ENCODE results near the gene SPCS1.
"Not testable (repeated sequence)": the region's sequence is repeated elsewhere in the genome, so short reads cannot be mapped to it uniquely, and the experiment has no call there.

Gene SPCS1

DNA sequence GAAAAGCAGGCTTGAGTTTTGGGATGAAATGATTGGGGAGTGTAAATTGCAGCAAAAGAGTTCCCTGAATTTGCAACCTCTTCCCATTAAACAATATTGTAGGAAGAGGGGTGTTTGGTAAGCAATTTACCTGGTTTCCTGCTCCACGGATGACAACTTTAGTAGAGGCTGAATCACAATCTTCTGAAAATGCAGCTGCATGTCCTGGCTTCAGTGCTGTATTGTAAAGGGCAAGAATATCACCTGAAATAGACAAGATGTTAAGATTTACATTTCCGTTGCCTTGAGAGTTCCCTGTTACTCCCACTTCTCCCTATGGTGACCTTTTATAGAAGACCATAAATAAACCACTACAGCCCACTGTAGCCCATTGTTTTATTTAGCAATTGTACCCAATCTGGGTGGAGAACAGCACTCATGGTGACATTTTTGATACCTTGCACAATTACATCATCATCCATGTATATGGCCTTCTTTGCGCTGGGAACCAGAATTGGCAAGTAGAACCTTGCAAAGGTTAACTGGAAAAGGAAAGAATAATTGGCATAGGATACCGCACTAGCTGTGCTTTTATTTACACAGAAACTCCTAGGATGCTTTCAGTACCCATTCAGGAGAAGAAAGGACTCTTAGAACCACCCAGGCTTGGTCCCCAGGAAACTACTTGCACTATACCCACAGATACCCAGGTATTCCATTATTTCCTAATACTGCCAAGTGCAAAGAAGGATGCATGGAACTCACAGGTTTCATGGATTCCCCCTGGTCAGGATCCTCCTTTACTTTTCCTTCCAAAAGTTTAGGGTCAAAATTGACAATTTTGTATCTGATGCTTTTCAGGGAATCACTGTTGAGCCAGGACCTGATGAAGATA, 9.9 kb upstream of the SPCS1 start:
- no peak for DNase-seq

DNA sequence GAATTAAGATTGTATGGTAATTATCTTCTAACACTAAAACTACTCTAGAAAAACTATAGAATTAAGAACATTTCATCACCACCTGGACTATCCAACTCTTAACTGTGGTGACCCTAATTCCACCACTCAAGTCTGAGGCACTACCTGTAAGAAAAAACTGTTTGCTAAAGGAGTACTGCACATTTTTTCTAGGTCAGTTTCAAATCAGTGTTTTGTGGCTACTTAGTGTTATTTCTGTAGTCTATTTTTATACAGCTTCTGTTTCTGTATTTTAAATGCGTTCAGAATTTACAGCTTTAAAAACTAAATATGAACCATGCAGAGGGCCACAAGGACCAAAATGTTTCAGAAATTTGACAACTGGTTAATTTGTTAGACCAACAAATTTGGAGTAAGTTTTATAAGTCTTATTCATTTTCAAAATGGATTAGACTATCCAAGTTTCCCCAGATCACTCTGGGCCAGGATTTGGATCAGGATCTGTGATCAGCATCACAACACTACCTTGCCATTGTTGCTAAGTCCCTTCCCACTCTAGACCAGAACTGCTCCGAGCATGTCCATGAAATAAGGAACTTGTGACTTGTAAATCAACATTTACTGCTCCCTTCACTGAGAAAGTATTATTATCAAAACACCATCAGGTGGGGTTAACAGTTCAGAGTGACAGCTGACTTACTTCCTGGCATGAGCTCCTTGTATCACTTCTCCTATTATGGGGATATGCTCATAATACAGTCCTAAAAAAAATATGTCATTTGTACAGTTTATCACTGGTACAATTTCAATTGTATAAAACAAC, 8.9 kb upstream of the SPCS1 start:
- no peak for DNase-seq

DNA sequence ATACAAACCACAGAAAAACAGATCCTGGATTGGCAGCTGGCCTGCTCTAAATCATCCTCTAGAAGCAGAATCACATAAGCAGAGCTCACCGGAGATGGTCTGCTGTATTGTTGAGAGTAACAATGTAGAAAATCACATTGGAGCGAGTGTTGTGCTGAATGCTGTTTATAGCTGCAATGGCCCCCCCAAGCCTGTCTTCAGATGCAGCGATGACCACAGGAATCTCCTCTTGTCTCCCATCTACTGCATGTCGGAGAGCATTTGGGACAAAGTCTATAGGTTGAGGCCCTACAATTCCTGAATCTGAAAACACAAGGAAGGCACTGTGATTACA, 8.3 kb upstream of the SPCS1 start:
- DNase-seq, result no peak

DNA sequence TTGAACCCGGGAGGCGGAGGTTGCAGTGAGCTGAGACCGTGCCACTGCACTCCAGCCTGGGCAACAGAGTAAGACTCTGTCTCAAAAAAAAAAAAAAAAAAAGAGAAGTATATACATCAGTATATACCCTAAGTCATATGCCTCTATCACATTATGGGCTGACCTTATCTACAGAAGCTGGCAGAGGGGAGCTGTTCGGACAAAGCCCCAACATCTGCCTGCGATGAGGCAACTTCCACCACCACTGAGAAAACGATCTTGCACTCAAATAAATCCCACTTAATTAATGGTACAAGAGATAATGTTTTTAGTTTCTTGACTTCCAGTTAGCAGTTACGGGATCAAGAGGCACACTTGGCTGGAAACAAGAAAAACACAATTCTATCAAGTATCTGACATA, 2.6 kb upstream of the SPCS1 start:
- no peak for DNase-seq

DNA sequence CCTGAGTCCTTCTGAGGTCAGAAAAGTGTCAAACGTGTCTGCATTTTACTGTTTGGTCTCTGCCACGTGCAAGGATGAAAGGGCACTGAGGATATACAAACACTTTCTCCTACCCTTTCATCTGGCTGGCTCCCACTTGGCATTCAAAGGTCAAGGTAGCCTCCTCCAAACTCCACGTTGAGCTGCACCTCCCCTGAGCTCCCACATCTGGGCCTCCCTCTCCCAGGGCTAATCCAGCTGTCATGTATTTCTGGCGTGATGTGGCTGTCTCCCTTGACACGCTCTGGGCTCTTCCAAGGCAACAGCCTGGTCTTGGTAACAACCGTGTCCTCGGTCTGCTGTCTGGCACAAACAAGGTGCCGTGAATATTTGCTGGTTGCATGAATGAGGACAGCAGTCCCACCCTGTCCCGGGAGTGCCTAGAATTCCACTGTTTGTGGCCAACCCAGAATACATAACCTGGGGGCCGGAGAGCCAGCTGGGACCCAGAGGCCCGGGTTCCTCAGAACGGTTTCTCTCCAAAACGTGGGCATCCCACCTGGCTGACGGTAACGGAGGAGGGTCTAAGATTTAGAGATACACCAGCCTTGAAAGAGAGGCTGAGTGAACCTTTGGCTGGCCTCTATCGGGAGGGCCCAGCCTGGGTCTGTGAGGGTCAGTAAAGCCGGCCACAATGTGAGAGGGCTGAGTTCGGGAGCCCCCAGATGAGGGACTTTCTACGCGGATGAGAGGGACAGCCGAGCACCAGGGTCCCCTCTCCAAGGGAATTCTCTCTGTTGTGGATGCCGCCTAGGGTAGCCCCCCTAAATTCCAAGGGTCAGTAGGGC, 1.1 kb upstream of the SPCS1 start:
- DNase-seq, result no peak

DNA sequence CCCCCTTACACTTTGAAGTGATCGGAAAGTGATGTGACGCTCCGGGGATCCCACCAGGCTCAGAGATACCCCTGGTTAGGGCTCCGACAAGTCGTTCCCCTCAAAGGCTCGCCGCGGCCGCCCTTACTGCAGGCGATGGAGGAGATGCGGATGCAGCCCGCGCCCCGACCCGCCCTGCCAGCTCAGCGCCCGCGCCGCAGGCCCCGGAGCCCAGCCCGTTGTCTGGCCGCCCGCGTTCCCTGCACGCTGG, 543 bp upstream of the SPCS1 start:
- no peak for DNase-seq

DNA sequence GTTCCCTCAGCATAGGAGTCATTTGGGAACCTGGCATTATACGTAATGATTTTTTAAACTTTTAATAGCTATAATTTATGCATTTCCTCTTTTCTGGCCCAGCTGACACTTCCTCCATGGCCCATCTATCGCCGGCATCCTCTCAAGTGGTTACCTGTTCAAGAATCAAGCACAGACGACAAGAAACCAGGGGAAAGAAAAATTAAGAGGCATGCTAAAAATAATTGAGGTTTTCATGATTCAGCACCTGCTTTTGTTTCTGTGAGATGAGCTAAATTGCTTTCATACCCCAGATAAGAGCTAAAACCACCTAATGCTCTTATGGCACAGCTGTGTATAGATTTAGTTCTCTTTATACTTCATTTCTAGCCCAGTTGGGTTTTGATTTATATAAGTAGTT, 1.7 kb downstream of the SPCS1 start:
- no peak for DNase-seq

DNA sequence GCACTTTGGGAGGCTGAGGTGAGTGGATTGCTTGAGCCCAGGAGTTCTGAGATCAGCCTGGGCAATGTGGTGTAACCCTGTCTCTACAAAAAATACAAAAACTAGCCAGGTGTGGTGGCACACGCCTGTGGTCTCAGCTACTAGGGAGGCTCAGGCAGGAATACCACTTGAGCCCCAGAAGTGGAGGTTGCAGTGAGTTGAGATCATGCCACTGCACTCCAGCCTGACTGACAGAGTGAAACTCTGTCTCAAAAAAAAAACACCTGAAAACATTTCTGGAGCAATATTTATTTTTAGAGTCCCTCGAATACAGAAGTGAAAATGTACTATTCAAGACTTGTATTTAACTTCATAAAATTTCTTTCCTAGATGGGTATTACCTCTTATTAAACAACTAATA, 4.6 kb downstream of the SPCS1 start:
- DNase-seq, result no peak

DNA sequence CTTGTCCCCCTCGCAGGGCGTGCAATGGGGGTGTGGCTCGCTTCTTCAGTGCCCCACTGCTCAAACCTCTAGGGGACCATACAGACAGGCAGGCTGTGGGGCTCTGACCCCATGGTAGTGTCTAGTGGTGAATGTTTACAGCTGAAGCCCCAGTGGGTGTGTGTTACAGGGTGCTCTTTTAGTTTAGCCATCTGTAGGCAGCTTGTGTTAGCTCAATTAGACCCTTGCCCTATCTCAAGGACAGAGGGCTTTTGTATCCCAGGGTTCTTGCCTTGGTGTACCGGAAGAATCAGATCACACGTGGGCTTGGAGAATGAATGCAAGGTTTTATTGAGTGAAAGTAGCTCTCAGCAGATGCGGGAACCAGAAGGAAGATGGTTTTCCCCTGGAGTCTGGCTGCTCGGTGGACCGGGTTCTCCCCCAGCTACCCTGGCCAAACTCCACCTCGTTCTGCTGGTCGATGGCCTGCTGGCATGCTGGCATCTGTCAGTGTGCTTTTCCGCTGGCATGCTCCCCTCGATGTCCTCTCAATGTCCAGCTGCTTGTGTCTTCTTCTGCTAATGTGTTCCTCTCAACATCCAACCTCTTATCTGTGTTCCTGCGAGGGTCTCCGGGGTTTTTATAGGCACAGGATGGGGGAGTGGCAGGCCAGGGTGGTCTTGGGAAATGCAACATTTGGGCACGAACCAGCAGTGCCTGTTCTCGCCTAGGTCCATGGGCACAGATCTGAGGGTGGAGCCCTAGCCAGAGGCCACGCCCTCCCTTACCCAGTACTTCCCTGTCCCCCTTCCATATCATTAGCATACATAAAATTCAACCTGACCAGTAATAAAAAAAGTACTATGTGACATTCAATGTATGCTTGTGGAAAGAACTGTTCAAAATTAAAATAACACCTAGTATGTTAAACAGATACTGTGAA, 6.6 kb downstream of the SPCS1 start:
- no peak for DNase-seq

DNA sequence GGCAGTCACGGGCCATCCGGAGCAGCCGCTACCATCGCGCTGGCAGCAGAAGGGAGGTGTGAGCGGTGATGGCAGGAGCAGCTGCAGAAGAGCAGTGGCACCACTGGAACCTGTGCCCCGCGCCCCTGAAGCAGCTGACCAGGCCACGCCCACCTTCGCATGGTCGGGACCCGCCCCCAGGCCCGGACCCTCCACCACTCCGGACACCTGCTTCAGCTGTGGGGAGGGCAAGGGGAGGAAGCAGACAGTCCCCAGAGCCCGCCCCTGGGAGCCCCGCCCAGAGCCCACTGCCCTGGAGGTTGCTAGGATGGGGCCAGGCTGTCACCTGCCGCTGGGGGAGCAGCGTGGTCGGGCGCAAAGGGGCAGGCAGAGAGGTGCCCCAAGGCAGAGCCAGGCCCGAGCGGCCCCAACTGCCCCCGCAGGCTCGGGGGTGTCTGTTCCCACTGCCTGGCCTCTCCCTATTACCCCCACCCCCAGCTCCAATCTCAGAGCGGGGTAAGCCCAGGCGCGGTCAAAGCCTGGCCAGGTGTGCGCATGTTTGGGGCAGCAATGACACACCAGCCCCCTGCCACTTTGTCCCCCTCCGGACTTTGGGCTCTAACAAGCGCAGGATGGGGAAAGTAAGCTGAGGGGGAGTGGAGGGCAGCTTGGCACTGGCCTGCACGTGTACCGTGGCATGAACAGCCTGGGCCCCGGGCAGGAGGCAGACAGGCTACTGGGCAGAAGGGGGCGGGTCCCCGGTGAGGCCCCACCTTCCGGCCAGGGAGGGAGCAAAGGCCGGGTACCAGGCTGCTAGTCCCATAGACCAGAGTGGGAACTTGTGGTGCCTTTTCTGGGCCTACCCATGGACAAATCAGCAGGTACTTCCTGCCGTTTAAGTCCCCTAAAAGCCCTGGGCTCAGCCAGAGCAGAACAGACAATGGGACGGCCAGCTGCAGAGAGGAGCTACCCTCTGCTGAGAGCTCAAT, 8.7 kb downstream of the SPCS1 start:
- DNase-seq, result no peak

DNA sequence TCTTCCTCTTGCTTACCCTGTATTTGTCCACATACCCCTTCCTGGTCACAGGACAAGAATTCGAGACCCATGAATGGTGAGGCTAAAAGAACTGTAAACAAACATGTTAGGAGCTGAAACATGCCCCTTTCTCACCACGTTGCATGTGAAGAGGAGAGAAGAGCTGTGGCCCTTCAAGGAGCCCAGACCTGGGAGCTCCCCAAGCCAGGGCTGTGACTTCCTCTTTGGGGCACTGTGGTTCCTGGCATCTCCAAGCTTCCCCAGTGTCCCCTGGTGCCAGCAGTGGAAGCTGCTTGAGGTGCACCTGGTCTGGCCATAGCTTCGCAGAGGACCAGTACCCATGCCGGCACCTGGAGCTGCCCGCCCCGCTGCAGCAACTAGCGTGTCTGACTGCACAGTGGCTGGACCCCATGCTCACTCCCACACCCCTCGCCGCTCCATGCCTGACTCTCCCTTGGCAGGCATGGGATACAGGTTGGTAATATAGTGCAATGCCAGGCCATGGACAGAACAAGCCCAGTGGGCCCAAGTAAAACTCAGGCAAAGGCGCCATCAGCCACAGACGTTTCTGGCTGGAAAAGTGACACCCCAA, 9.9 kb downstream of the SPCS1 start:
- no peak for DNase-seq

DNA sequence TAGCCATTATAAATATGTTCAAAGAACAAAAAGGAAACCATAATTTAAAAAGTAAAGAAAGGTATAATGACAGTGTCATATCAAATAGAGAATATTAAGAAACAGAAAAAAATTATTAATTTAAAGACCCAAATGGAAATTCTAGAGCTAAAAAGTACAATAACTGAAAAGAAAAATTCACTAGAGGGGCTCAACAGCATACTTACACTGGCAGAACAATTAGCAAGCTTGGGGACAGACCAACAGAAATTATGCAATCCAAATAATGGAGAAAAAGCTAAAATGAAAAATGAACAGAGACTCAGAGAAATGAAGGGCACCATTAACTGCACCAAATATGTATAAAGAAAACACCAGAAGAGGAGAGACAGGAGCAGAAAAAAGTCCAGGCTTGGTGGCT, 13.7 kb downstream of the SPCS1 start:
- no peak for DNase-seq

DNA sequence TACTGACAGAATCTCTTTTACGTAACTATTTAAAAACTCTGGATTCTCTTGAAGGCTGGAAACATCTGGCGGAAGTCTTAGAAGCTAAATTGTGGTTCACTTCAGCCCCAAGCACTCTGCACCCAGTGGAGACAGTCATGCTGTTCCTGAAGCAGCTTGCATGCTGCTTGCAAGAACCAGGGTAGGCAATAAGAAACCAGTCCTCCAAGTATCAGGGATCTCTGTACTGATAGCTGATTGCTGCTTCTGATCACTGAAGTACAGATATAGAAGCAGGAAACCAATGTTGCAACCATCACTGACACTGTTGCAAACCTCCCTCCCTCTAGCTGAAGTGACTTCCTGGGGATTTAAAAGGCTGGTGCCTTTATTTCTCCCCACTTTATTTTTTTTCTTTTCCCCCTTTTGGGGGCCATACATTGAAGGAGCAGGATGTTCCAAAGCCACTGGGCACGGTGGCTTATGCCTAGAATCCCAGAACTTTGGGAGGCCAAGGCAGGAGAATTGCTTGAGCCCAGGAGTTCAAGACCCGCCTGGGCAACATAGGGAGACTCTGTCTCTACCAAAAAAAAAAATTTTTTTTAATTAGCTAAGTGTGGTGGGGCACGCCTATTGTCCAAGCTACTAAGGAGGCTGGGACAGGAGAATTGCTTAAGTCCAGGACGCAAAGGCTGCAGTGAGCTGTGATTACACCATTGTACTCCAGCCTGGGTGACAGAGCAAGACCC, 15.3 kb downstream of the SPCS1 start:
- no peak for DNase-seq

DNA sequence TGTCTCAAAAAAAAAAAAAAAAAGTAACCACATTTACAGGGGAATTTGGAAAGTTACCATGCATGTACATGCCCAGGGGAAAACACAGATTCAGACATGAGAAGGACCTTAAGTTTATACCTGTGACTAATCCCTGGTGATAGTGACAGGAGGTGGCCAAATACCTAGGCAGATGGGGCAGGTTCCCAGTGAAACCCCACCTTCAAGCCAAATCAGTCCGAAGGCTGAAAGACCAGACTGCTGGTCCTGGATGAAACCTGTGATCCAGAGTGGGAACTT, 15.8 kb downstream of the SPCS1 start:
- no peak for DNase-seq

DNA sequence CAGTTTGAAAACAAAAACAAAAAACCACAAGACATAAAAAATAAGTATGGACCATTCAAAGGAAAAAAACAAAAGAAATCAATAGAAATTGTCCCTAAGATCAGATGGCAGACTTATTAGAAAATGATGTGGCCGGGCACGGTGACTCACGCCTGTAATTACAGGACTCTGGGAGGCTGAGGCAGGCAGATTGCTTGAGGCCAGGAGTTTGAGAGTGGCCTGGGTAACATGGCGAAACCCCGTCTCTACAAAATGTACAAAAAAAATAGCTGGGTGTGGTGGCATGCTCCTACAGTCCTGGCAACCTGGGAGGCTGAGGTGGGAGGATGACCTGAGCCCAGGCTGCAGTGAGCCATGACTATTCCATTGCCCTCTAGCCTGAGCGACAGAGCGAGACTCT, 16.6 kb downstream of the SPCS1 start:
- DNase-seq, result no peak

DNA sequence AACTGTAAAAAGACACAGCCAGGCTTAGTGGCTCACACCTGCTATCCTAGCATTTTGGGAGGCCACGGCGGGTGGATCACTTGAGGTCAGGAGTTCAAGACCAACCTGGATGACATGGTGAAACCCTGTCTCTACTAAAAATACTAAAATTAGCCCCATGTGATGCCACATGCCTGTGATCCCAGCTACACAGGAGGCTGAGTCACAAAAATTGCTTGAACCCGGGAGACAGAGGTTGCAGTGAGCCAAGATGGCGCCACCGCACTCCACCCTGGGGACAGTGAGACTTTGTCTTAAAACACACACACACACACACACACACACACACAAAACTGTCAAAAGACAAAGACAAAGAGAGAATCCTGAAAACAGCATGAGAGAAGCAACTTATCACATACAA, 18.0 kb downstream of the SPCS1 start:
- DNase-seq, result no peak

DNA sequence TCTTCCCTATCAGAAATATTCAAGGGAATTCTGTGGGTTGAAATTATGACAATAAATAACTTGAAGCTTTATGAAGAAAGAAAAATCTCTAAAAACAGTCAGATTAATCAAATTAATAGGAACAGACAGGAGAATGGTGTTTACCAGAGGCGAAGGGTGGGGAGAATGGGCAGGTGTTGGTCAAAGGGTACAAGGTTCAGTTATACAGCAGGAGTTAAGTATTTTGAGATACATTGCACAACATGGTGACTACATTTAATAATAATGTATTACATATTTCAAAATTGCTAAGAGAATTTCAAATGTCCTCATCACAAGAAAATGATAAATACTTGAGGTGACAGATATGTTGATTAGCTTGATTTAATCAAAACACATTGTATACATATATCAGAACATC, 18.6 kb downstream of the SPCS1 start:
- DNase-seq, result no peak

DNA sequence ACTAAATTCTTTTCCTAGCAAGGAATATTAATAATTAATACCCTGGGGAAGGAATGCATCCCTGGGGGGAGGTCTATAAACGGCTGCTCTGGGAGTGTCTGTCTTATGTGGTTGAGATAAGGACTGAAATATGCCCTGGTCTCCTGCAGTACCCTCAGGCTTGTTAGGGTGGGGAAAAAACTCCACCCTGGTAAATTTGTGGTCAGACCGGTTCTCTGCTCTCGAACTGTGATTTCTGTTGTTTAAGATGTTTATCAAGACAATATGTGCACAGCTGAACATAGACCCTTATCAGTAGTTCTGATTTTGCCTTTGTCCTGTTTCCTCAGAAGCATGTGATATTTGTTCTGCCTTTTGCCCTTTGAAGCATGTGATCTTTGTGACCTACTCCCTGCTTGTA, 22.8 kb downstream of the SPCS1 start:
- not testable (repeated sequence) for DNase-seq

DNA sequence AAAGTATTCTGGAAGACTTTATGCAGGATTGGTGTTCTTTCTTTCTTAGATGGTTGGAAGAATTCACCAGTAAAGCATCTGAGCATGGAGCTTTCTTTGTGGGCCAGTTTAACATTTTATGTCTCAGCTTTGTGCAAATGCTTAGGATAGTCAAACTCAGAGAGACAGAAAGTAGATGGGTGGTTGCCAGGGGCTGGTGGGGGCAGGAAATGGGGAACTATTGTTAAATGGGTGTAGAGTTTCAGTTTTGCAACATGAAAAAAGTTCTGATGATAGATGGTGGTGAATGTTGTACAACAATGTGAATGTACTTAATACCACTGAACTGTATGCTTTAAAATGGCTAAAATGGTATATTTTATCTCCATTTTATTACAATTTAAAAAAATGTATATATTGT, 24.8 kb downstream of the SPCS1 start:
- DNase-seq, result no peak

DNA sequence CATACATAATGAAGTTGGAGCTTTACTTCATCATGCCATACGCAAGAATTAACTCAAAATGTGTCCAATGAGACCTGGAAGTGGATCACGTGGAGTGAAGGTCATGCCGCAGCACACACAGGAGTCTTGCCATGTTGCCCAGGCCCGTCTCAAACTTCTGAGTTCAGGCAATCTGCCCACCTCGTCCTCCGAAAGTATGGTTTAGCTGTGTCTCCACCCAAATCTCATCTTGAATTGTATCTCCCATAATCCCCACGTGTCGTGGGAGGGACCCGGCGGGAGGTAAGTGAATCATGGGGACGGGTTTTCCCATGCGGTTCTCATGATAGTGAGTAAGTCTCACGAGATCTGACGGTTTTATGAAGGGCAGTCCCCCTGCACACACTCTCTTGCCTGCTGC, 25.7 kb downstream of the SPCS1 start:
- no peak for DNase-seq
